ENCODE data around the gene PHB1. TPM values are rescaled to one million over a fixed set of nuclear protein-coding genes. Genes with fewer than 3 reads are reported as not detected.

Gene PHB1
- total and polyA plus RNA-seq, 2 of the 8 experiments (the other 6 are each of a cell fraction or from before 2014, with no cell fraction given) = 386 to 597 TPM

DNA sequence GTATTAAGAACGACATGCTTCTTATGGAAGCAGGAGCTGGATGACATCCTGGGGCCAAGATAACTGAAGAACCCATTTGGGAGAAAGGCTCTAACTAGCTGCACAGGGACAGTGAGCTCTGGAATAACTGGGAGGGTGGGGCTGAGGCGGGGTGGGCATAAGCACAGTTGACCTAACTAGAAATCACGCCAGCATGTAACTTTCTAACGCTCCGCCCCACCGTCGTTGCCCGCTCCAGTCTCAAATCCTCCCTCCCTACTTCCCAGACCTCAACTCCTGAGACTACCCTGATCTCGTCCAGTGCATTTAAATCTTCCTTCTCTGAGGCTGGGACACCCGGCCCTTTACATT lies 436 bp downstream of the PHB1 start (continued):
- TF ChIP-seq, protein P1, sequence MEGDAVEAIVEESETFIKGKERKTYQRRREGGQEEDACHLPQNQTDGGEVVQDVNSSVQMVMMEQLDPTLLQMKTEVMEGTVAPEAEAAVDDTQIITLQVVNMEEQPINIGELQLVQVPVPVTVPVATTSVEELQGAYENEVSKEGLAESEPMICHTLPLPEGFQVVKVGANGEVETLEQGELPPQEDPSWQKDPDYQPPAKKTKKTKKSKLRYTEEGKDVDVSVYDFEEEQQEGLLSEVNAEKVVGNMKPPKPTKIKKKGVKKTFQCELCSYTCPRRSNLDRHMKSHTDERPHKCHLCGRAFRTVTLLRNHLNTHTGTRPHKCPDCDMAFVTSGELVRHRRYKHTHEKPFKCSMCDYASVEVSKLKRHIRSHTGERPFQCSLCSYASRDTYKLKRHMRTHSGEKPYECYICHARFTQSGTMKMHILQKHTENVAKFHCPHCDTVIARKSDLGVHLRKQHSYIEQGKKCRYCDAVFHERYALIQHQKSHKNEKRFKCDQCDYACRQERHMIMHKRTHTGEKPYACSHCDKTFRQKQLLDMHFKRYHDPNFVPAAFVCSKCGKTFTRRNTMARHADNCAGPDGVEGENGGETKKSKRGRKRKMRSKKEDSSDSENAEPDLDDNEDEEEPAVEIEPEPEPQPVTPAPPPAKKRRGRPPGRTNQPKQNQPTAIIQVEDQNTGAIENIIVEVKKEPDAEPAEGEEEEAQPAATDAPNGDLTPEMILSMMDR (IDR thresholded peaks at IDR 0.05; ENCODE audit: control extremely low read depth in 1 of 3, insufficient read depth in 1 of 3, low read depth in 1 of 3, low read length in 3 of 3) = no peak
- TF ChIP-seq, protein P2, sequence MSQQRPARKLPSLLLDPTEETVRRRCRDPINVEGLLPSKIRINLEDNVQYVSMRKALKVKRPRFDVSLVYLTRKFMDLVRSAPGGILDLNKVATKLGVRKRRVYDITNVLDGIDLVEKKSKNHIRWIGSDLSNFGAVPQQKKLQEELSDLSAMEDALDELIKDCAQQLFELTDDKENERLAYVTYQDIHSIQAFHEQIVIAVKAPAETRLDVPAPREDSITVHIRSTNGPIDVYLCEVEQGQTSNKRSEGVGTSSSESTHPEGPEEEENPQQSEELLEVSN (IDR thresholded peaks at IDR 0.05) = no peak
- TF ChIP-seq, protein P3, sequence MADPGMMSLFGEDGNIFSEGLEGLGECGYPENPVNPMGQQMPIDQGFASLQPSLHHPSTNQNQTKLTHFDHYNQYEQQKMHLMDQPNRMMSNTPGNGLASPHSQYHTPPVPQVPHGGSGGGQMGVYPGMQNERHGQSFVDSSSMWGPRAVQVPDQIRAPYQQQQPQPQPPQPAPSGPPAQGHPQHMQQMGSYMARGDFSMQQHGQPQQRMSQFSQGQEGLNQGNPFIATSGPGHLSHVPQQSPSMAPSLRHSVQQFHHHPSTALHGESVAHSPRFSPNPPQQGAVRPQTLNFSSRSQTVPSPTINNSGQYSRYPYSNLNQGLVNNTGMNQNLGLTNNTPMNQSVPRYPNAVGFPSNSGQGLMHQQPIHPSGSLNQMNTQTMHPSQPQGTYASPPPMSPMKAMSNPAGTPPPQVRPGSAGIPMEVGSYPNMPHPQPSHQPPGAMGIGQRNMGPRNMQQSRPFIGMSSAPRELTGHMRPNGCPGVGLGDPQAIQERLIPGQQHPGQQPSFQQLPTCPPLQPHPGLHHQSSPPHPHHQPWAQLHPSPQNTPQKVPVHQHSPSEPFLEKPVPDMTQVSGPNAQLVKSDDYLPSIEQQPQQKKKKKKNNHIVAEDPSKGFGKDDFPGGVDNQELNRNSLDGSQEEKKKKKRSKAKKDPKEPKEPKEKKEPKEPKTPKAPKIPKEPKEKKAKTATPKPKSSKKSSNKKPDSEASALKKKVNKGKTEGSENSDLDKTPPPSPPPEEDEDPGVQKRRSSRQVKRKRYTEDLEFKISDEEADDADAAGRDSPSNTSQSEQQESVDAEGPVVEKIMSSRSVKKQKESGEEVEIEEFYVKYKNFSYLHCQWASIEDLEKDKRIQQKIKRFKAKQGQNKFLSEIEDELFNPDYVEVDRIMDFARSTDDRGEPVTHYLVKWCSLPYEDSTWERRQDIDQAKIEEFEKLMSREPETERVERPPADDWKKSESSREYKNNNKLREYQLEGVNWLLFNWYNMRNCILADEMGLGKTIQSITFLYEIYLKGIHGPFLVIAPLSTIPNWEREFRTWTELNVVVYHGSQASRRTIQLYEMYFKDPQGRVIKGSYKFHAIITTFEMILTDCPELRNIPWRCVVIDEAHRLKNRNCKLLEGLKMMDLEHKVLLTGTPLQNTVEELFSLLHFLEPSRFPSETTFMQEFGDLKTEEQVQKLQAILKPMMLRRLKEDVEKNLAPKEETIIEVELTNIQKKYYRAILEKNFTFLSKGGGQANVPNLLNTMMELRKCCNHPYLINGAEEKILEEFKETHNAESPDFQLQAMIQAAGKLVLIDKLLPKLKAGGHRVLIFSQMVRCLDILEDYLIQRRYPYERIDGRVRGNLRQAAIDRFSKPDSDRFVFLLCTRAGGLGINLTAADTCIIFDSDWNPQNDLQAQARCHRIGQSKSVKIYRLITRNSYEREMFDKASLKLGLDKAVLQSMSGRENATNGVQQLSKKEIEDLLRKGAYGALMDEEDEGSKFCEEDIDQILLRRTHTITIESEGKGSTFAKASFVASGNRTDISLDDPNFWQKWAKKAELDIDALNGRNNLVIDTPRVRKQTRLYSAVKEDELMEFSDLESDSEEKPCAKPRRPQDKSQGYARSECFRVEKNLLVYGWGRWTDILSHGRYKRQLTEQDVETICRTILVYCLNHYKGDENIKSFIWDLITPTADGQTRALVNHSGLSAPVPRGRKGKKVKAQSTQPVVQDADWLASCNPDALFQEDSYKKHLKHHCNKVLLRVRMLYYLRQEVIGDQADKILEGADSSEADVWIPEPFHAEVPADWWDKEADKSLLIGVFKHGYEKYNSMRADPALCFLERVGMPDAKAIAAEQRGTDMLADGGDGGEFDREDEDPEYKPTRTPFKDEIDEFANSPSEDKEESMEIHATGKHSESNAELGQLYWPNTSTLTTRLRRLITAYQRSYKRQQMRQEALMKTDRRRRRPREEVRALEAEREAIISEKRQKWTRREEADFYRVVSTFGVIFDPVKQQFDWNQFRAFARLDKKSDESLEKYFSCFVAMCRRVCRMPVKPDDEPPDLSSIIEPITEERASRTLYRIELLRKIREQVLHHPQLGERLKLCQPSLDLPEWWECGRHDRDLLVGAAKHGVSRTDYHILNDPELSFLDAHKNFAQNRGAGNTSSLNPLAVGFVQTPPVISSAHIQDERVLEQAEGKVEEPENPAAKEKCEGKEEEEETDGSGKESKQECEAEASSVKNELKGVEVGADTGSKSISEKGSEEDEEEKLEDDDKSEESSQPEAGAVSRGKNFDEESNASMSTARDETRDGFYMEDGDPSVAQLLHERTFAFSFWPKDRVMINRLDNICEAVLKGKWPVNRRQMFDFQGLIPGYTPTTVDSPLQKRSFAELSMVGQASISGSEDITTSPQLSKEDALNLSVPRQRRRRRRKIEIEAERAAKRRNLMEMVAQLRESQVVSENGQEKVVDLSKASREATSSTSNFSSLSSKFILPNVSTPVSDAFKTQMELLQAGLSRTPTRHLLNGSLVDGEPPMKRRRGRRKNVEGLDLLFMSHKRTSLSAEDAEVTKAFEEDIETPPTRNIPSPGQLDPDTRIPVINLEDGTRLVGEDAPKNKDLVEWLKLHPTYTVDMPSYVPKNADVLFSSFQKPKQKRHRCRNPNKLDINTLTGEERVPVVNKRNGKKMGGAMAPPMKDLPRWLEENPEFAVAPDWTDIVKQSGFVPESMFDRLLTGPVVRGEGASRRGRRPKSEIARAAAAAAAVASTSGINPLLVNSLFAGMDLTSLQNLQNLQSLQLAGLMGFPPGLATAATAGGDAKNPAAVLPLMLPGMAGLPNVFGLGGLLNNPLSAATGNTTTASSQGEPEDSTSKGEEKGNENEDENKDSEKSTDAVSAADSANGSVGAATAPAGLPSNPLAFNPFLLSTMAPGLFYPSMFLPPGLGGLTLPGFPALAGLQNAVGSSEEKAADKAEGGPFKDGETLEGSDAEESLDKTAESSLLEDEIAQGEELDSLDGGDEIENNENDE (IDR thresholded peaks at IDR 0.05; ENCODE audit: insufficient replicate concordance, low read length) = no peak
- TF ChIP-seq POU5F1 (IDR thresholded peaks at IDR 0.05; ENCODE audit: low read depth, low read length) (no peak), GABPA (IDR thresholded peaks at IDR 0.05; ENCODE audit: borderline replicate concordance, insufficient read depth, low read length) (no peak), KDM1A (IDR thresholded peaks at IDR 0.05; ENCODE audit: borderline replicate concordance, low read length) (no peak), KDM5A (IDR thresholded peaks at IDR 0.05; ENCODE audit: low read length) (no peak), KDM4A (IDR thresholded peaks at IDR 0.05; ENCODE audit: low read depth, low read length, severe bottlenecking) (no peak)
